ENCODE measurements around the gene PTRH1. TPM values are rescaled to one million over a fixed set of nuclear protein-coding genes. Genes with fewer than 3 reads are reported as not detected.
A peak's percentile ranks its signal among the peaks of the same experiment; 100 is the strongest.

The PTRH1 gene
- total RNA-seq, 1 experiment from 2014 or later: 16.9 TPM

DNA sequence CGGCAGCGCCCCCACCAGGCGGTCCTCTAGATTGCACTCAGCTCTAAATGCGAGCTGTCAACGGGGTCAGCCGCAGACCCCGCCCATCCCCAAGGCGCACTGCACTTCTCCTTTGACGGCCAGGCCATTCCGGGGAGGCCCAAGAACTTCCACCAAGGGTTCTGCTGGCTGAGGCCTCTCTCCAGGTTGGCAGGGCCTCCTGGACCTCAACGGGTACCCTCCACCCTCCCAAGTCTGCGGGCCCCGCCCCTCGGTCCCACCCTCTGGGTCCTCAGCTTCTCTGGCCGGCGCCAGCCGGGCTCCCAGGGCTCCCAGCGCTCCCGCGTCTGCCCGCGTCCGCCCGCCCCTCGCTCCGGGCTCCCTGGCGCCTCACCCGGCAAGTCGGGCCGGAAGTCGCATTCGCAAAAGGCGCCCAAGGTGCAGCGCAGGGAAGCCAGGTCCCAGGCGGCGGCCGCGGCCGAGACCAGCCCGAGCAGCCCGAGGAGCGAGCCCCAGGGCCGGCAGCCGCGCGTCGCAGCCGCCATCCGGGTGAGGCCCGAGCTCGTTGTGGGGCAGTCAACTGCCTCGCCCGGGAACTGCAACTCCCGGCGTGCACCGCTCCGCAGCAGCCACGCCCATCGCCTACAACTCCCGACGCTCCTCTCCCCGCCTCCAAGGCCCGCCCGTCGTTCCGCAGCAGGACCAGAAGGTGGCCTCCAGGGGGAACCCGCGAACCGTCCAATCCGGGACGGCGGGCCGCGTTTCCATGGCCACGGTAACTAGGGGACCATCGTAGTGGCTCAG lies 19.5 kb upstream of the PTRH1 start, which contains the start of gene TOR2A (continued):
- TF ChIP-seq TP53 (CRISPR knock-in tag; IDR thresholded peaks at IDR 0.05): no peak
- TF ChIP-seq, protein P1, sequence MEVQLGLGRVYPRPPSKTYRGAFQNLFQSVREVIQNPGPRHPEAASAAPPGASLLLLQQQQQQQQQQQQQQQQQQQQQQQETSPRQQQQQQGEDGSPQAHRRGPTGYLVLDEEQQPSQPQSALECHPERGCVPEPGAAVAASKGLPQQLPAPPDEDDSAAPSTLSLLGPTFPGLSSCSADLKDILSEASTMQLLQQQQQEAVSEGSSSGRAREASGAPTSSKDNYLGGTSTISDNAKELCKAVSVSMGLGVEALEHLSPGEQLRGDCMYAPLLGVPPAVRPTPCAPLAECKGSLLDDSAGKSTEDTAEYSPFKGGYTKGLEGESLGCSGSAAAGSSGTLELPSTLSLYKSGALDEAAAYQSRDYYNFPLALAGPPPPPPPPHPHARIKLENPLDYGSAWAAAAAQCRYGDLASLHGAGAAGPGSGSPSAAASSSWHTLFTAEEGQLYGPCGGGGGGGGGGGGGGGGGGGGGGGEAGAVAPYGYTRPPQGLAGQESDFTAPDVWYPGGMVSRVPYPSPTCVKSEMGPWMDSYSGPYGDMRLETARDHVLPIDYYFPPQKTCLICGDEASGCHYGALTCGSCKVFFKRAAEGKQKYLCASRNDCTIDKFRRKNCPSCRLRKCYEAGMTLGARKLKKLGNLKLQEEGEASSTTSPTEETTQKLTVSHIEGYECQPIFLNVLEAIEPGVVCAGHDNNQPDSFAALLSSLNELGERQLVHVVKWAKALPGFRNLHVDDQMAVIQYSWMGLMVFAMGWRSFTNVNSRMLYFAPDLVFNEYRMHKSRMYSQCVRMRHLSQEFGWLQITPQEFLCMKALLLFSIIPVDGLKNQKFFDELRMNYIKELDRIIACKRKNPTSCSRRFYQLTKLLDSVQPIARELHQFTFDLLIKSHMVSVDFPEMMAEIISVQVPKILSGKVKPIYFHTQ (CRISPR knock-in tag; IDR thresholded peaks at IDR 0.05): no peak
- TF ChIP-seq, protein P2, sequence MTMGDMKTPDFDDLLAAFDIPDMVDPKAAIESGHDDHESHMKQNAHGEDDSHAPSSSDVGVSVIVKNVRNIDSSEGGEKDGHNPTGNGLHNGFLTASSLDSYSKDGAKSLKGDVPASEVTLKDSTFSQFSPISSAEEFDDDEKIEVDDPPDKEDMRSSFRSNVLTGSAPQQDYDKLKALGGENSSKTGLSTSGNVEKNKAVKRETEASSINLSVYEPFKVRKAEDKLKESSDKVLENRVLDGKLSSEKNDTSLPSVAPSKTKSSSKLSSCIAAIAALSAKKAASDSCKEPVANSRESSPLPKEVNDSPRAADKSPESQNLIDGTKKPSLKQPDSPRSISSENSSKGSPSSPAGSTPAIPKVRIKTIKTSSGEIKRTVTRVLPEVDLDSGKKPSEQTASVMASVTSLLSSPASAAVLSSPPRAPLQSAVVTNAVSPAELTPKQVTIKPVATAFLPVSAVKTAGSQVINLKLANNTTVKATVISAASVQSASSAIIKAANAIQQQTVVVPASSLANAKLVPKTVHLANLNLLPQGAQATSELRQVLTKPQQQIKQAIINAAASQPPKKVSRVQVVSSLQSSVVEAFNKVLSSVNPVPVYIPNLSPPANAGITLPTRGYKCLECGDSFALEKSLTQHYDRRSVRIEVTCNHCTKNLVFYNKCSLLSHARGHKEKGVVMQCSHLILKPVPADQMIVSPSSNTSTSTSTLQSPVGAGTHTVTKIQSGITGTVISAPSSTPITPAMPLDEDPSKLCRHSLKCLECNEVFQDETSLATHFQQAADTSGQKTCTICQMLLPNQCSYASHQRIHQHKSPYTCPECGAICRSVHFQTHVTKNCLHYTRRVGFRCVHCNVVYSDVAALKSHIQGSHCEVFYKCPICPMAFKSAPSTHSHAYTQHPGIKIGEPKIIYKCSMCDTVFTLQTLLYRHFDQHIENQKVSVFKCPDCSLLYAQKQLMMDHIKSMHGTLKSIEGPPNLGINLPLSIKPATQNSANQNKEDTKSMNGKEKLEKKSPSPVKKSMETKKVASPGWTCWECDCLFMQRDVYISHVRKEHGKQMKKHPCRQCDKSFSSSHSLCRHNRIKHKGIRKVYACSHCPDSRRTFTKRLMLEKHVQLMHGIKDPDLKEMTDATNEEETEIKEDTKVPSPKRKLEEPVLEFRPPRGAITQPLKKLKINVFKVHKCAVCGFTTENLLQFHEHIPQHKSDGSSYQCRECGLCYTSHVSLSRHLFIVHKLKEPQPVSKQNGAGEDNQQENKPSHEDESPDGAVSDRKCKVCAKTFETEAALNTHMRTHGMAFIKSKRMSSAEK (CRISPR knock-in tag; IDR thresholded peaks at IDR 0.05; ENCODE audit: borderline replicate concordance): no peak
- TF ChIP-seq, protein P3, sequence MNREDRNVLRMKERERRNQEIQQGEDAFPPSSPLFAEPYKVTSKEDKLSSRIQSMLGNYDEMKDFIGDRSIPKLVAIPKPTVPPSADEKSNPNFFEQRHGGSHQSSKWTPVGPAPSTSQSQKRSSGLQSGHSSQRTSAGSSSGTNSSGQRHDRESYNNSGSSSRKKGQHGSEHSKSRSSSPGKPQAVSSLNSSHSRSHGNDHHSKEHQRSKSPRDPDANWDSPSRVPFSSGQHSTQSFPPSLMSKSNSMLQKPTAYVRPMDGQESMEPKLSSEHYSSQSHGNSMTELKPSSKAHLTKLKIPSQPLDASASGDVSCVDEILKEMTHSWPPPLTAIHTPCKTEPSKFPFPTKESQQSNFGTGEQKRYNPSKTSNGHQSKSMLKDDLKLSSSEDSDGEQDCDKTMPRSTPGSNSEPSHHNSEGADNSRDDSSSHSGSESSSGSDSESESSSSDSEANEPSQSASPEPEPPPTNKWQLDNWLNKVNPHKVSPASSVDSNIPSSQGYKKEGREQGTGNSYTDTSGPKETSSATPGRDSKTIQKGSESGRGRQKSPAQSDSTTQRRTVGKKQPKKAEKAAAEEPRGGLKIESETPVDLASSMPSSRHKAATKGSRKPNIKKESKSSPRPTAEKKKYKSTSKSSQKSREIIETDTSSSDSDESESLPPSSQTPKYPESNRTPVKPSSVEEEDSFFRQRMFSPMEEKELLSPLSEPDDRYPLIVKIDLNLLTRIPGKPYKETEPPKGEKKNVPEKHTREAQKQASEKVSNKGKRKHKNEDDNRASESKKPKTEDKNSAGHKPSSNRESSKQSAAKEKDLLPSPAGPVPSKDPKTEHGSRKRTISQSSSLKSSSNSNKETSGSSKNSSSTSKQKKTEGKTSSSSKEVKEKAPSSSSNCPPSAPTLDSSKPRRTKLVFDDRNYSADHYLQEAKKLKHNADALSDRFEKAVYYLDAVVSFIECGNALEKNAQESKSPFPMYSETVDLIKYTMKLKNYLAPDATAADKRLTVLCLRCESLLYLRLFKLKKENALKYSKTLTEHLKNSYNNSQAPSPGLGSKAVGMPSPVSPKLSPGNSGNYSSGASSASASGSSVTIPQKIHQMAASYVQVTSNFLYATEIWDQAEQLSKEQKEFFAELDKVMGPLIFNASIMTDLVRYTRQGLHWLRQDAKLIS (CRISPR knock-in tag; IDR thresholded peaks at IDR 0.05; ENCODE audit: borderline replicate concordance): no peak
- no peak for TF ChIP-seq PRRX2 (CRISPR knock-in tag; IDR thresholded peaks at IDR 0.05)
- no peak for TF ChIP-seq PRDM15 (CRISPR knock-in tag; IDR thresholded peaks at IDR 0.05)
- no peak for TF ChIP-seq ZBTB43 (CRISPR knock-in tag; IDR thresholded peaks at IDR 0.05)
- TF ChIP-seq, protein P4, sequence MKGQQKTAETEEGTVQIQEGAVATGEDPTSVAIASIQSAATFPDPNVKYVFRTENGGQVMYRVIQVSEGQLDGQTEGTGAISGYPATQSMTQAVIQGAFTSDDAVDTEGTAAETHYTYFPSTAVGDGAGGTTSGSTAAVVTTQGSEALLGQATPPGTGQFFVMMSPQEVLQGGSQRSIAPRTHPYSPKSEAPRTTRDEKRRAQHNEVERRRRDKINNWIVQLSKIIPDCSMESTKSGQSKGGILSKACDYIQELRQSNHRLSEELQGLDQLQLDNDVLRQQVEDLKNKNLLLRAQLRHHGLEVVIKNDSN (CRISPR knock-in tag; IDR thresholded peaks at IDR 0.05): peak; percentile 32; the same call in 1 of the 2 replicates
- TF ChIP-seq, protein P5, sequence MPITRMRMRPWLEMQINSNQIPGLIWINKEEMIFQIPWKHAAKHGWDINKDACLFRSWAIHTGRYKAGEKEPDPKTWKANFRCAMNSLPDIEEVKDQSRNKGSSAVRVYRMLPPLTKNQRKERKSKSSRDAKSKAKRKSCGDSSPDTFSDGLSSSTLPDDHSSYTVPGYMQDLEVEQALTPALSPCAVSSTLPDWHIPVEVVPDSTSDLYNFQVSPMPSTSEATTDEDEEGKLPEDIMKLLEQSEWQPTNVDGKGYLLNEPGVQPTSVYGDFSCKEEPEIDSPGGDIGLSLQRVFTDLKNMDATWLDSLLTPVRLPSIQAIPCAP (CRISPR knock-in tag; IDR thresholded peaks at IDR 0.05): no peak
- peak; percentile 84 for TF ChIP-seq HMGXB4 (CRISPR knock-in tag; IDR thresholded peaks at IDR 0.05)
- TF ChIP-seq KAT7 (CRISPR knock-in tag; IDR thresholded peaks at IDR 0.05; ENCODE audit: borderline replicate concordance): no peak
- TF ChIP-seq FOXP1 (CRISPR knock-in tag; IDR thresholded peaks at IDR 0.05; ENCODE audit: borderline replicate concordance): peak; percentile 94
- TF ChIP-seq E2F5 (CRISPR knock-in tag; IDR thresholded peaks at IDR 0.05): peak; percentile 84; the same call in 1 of the 2 replicates
- TF ChIP-seq SP1 (CRISPR knock-in tag; conservative IDR thresholded peaks at IDR 0.05): peak; percentile 100
- TF ChIP-seq NR3C1 (CRISPR knock-in tag; conservative IDR thresholded peaks at IDR 0.05; ENCODE audit: low read depth): no peak
- TF ChIP-seq FOXJ3 (CRISPR knock-in tag; IDR thresholded peaks at IDR 0.05; ENCODE audit: borderline replicate concordance): no peak

Measured in WTC11 (cell line).